Stimulated activated CD8-positive, alpha-beta memory T cell treated with anti-CD3 and anti-CD28 coated beads, Interleukin-12 subunit alpha, Interleukin-12 subunit beta, amount 100 ng/mL, for 24 hours (primary cell): ENCODE results near the gene ABHD16A.

Source experiments
- DNase-seq: peaks from one replicate; pipeline ENCODE4 v3.0.0-alpha.2; 2020; ENCODE audit errors: extremely low read depth

ABHD16A gene

DNA sequence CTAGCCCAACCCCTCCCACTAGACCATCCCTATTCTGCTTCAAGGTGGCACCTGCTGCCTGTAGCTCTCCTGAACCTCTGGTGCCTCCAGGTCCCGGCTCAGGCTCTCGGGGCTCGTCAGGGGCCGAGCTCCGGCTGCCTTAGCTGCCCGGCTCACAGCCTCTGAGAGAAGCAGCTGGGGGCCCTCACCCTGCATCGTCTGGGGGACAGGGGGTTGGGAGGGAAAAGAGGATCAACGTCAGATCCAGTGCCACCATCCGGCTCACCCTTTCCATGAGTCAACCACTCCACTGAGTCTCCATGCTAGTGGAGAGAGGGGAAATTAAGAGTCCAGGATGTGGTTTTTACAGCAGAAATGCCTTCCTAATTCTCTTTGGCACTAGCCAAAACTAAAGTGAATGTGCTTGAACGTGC lies 63.7 kb downstream of the ABHD16A start:
- no peak for DNase-seq

- no peak for DNase-seq
These were observed 64.1 kb downstream of the ABHD16A start for GRCh38 chr6:31639043-31639442.
